HepG2 (cell line): ENCODE results near the gene MTMR4. TPM values are rescaled to one million over a fixed set of nuclear protein-coding genes. Genes with fewer than 3 reads are reported as not detected.

Experiments used
- BCL6 ChIP-seq: IDR thresholded peaks from 2 replicates; pipeline ENCODE4 v1.6.1; 2016; ENCODE audit warnings: missing genetic modification reagents, missing compliant biosample characterization
- CCAR2 ChIP-seq: fragments of 200-400 bp; formaldehyde crosslinking; optimal IDR thresholded peaks from 2 replicates; pipeline ENCODE3; 2018; ENCODE audit warnings: low read depth, mild to moderate bottlenecking, low read length, moderate library complexity
- CHD2 ChIP-seq: IDR thresholded peaks from 2 replicates; pipeline ENCODE4 v1.6.1; 2011; ENCODE audit warnings: low read depth, low read length, improper control_type of control experiment
- FOXK1 ChIP-seq: sonication (generic); formaldehyde crosslinking; IDR thresholded peaks from 2 replicates; pipeline ENCODE4 v1.4.0; 2020; ENCODE audit warnings: low read depth, missing genetic modification reagents, borderline replicate concordance
- FOXM1 ChIP-seq: sonication (generic); formaldehyde crosslinking; IDR thresholded peaks from 2 replicates; pipeline ENCODE4 v1.5.0; 2020; ENCODE audit warnings: missing genetic modification reagents
- HMGXB3 ChIP-seq: sonication (generic); formaldehyde crosslinking; IDR thresholded peaks from 2 replicates; pipeline ENCODE4 v1.4.0; 2020; ENCODE audit warnings: missing genetic modification reagents, borderline replicate concordance
- HNF1B ChIP-seq: sonication (generic); formaldehyde crosslinking; IDR thresholded peaks from 2 replicates; pipeline ENCODE4 v1.5.1; 2020; ENCODE audit warnings: mild to moderate bottlenecking, moderate library complexity, missing genetic modification reagents
- HNF4A ChIP-seq: sonication (generic); formaldehyde crosslinking; IDR thresholded peaks from 2 replicates; pipeline ENCODE4 v1.4.0; 2020; ENCODE audit warnings: missing genetic modification reagents
- IRF9 ChIP-seq: sonication (generic); formaldehyde crosslinking; IDR thresholded peaks from 2 replicates; pipeline ENCODE4 v1.8.0; 2022; ENCODE audit warnings: missing genetic modification reagents, mild to moderate bottlenecking, borderline replicate concordance
- KAT7 ChIP-seq: IDR thresholded peaks from 2 replicates; pipeline ENCODE4 v1.6.1; 2018; ENCODE audit warnings: borderline replicate concordance, missing compliant biosample characterization
- KDM5B ChIP-seq: sonication (generic); formaldehyde crosslinking; IDR thresholded peaks from 2 replicates; pipeline ENCODE4 v1.4.0; 2020; ENCODE audit warnings: missing genetic modification reagents, mild to moderate bottlenecking, borderline replicate concordance
- MIXL1 ChIP-seq: IDR thresholded peaks from 2 replicates; pipeline ENCODE4 v1.6.1; 2016
- RBM39 ChIP-seq: fragments of 200-400 bp; formaldehyde crosslinking; IDR thresholded peaks from one replicate; pipeline ENCODE4 v1.6.1; 2018; ENCODE audit warnings: antibody characterized with exemption, mild to moderate bottlenecking, low read depth, low read length; ENCODE audit not compliant: poor library complexity, severe bottlenecking
- RXRA ChIP-seq: sonication (generic); formaldehyde crosslinking; IDR thresholded peaks from 2 replicates; pipeline ENCODE4 v1.5.1; 2020; ENCODE audit warnings: missing genetic modification reagents
- TOE1 ChIP-seq: sonication (generic); formaldehyde crosslinking; IDR thresholded peaks from 2 replicates; pipeline ENCODE4 v1.4.0; 2020; ENCODE audit warnings: mild to moderate bottlenecking, missing genetic modification reagents
- ZFP41 ChIP-seq: sonication (generic); formaldehyde crosslinking; IDR thresholded peaks from 2 replicates; pipeline ENCODE4 v1.4.0; 2020; ENCODE audit warnings: mild to moderate bottlenecking, missing genetic modification reagents, borderline replicate concordance
- ZNF10 ChIP-seq: sonication (generic); formaldehyde crosslinking; IDR thresholded peaks from 2 replicates; pipeline ENCODE4 v1.4.0; 2020; ENCODE audit warnings: mild to moderate bottlenecking, low read depth, missing genetic modification reagents, borderline replicate concordance
- ZNF12 ChIP-seq: sonication (generic); formaldehyde crosslinking; IDR thresholded peaks from 2 replicates; pipeline ENCODE4 v1.5.0; 2020; ENCODE audit warnings: missing genetic modification reagents
- ZNF629 ChIP-seq: sonication (generic); formaldehyde crosslinking; conservative IDR thresholded peaks from 2 replicates; pipeline ENCODE4 v1.5.0; 2020; ENCODE audit warnings: missing genetic modification reagents
- ZNF678 ChIP-seq: sonication (generic); formaldehyde crosslinking; IDR thresholded peaks from 2 replicates; pipeline ENCODE4 v1.4.0; 2020; ENCODE audit warnings: mild to moderate bottlenecking, missing genetic modification reagents
- polyA plus RNA-seq, 8 experiments: library from polyadenylated mRNA; depleted of rRNA in 3 of 8; stranded (reverse) in 7 of 8; unstranded in 1 of 8; fragments of >200 nt; fragmentation: Illumina TruSeq in 4 of 8; extraction: Trizol in 4 of 8; gene quantifications; 2 replicates each; pipeline versions ENCODE4 v1.2.1 to v1.2.3, GENCODE V29; 2011 to 2016; ENCODE audit warnings: low read depth in 4 of 8, missing spikeins in 1 of 8, mixed read lengths in 1 of 8; ENCODE audit not compliant: insufficient read depth in 1 of 8
- total RNA-seq, 5 experiments: library from RNA; depleted of rRNA; stranded (reverse); fragments of >200 nt; fragmentation: Illumina TruSeq; extraction: Trizol; gene quantifications; 2 replicates each; pipeline ENCODE4 v1.2.3, GENCODE V29; 2016; ENCODE audit warnings: low read depth in 1 of 5
- TF ChIP-seq, protein P1 (sequence below): IDR thresholded peaks from 2 replicates; pipeline ENCODE4 v1.6.1; 2016; ENCODE audit warnings: low read depth, control low read depth

MTMR4 gene
- total and polyA plus RNA-seq, 2 of the 13 experiments (the other 11 are each of a cell fraction or from before 2014, with no cell fraction given) = 62.5 to 65.1 TPM

GRCh38 chr17:58517928-58518609 lies 3.6 kb upstream of the MTMR4 start (continued):
- TF ChIP-seq HMGXB3 (CRISPR knock-in tag) (peak; percentile 97), CHD2 (peak; percentile 81), RBM39 (peak; percentile 84), CCAR2 (peak; percentile 70), ZNF678 (0 out of 2 replicates have a peak, but pooled peaks have one; percentile 53), HNF1B (CRISPR knock-in tag) (peak; percentile 62), ZNF10 (no peak), ZFP41 (CRISPR knock-in tag) (peak; percentile 73; the same call in 1 of the 2 replicates), HNF4A (no peak; the same call in 1 of the 2 replicates), ZNF12 (no peak; the same call in 1 of the 2 replicates), BCL6 (CRISPR knock-in tag) (peak; percentile 8; the same call in 1 of the 2 replicates), FOXM1 (no peak), KAT7 (no peak), RXRA (CRISPR knock-in tag) (0 out of 2 replicates have a peak, but pooled peaks have one; percentile 13), FOXK1 (CRISPR knock-in tag) (peak; percentile 40; the same call in 1 of the 2 replicates), TOE1 (CRISPR knock-in tag) (no peak), IRF9 (CRISPR knock-in tag) (peak; percentile 69; the same call in 1 of the 2 replicates), ZNF629 (CRISPR knock-in tag) (peak; percentile 65), KDM5B (CRISPR knock-in tag) (peak; percentile 51; the same call in 1 of the 2 replicates), MIXL1 (0 out of 2 replicates have a peak, but pooled peaks have one; percentile 60)
- TF ChIP-seq, protein P1, sequence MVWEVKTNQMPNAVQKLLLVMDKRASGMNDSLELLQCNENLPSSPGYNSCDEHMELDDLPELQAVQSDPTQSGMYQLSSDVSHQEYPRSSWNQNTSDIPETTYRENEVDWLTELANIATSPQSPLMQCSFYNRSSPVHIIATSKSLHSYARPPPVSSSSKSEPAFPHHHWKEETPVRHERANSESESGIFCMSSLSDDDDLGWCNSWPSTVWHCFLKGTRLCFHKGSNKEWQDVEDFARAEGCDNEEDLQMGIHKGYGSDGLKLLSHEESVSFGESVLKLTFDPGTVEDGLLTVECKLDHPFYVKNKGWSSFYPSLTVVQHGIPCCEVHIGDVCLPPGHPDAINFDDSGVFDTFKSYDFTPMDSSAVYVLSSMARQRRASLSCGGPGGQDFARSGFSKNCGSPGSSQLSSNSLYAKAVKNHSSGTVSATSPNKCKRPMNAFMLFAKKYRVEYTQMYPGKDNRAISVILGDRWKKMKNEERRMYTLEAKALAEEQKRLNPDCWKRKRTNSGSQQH (CRISPR knock-in tag) = no peak
